GM18508 (cell line): Measurements from ENCODE around the gene SHB.

Experiments
- ATAC-seq: cut with Tn5 transposase; IDR thresholded peaks from one replicate; pipeline ENCODE4 v1.9.1; 2021; ENCODE audit warnings: moderate number of reproducible peaks; ENCODE audit not compliant: insufficient read depth, unreplicated experiment

The SHB gene

GRCh38 chr9:37925006-37925405 lies 144.0 kb downstream of the SHB start:
- ATAC-seq = no peak

DNA sequence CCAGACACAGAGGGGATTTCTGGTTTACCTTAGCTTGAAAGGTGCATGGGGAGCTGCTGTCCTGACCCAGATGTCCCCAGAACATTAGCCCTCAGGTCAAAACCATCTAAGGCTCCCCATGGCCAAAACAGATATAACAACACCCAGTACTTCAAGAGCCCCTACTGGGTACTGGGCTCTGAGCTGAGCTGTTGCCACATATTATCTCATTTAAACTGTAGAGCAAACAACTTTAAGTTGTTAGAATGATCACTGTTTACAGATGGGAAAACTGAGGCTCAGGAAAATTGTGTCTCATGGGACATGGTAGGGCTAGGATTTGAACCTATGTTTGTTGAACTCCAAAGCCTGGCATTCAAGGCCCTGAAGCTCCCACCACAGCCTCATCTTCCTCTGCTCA lies 144.5 kb downstream of the SHB start:
- no peak for ATAC-seq

- ATAC-seq = no peak
These were observed 145.1 kb downstream of the SHB start for GRCh38 chr9:37923796-37924427.

DNA sequence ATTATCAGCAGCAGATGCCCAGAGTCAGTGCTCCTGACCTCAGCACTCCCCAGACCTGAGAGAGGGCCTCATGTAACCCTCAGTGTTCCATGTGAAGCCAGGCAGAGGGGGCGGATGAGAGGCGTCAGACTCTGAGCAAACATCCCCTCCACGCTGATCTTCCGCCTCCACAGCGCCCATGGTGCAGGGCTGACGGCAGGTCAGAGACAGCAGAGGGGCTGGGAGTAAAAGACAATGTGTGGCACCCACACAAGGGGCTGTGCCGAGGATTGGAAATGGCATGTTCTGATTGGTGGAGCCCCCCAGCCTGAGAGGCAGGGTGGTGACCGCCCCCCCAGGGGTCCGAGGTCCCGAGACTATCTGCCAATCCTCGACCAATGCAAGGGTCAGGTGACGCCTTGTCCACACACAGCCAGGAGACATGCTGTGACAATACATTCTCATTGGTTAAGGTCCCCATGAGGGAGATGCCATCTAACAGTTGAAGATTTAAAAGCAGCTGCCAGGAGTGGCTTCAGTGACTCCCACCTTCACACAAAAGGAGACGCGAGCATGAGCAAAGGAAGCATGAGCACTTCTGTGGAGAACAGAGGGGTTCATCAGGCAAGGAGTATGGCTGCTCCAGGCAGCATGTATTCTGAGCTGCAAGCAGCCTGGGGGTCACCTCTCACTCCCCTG lies 145.8 kb downstream of the SHB start:
- no peak for ATAC-seq

- ATAC-seq = no peak
These were observed 146.5 kb downstream of the SHB start for GRCh38 chr9:37922363-37923117.

DNA sequence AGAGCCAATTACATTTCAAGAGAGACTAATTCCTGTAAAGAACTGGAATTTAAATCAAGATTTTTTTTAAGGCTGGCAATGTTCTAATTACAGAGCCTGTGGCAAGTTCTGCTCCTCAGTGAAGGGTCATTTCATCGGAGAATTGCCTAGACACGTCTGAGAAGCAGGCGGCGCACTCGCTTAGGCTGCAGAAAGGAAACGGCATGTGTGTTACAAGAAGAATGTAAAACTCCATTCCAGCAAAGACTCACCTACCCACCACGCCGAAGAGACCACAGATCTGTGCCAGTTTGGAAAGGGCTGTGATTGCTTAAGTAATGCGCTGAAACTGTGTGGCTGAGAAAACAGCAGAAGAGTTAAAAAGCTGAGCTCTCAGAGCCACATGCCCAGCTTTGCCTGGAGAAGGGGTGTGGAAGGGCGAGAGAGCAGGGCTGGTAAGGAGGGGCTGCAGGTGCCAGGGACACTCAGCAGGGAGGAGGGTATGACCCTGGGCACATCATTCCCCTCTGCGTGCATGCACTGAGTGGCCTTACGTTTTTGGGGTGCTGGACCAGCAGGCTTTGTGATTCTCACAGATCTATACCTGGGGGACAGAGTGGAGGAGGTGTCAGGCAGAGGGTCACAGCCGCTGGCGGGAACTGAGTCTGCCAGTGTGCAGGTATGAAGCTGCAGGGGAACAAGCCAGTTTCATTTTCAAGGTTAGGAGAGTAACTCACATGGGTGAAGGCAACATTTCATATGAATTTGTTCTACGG lies 147.3 kb downstream of the SHB start:
- no peak for ATAC-seq

DNA sequence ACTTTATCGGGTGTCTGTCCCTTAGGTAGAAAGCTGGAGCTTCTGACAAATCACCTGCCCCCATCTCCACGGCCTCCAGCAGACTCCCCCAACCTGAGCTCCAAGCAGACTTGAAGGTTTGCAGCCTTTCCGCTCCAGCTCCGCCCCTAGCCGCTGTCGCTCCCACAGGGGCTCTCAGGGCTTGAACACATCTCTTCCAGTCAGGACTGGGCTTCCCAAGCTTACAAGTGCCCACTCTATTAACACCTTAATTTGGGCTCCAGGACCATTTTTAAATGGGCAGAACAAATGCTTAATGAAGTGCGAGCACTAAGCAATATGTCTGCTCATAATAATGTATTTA lies 147.9 kb downstream of the SHB start:
- no peak for ATAC-seq

DNA sequence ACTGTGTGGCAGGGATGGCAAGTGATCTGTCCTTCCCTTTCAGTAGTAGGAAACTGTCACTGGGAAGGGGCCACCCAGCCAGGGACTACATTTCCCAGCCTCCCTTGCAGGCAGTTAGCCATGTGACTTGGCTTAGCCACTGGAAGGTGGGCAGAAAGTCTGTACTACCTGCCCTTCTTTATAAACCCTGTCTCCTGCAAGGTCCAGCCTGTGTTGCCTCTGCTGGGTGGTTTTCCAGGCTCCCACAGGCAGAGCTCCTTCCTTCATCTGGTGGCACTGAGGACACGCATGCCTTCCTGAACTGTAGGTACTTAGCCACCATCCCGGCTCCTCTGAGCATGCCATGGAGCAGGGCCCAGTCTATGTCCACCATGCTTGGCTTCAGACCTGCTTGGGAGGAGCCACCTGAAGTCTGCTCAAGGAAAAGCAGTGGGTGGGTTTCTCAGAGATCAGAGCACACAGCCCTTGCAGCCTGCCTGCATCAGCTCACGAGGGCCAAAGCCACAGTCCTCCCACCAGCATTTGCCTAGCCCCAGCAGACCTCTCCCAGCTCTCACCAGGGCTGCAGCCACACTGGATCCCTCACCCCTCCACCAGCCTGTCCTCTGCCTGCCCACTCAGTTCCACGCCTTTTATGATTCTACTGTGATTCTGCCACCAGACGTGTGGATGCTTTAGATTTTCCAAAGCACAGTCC lies 148.4 kb downstream of the SHB start:
- ATAC-seq = no peak

GRCh38 chr9:37919956-37920335 lies 149.1 kb downstream of the SHB start:
- no peak for ATAC-seq

GRCh38 chr9:37919246-37919955 lies 149.6 kb downstream of the SHB start:
- no peak for ATAC-seq

DNA sequence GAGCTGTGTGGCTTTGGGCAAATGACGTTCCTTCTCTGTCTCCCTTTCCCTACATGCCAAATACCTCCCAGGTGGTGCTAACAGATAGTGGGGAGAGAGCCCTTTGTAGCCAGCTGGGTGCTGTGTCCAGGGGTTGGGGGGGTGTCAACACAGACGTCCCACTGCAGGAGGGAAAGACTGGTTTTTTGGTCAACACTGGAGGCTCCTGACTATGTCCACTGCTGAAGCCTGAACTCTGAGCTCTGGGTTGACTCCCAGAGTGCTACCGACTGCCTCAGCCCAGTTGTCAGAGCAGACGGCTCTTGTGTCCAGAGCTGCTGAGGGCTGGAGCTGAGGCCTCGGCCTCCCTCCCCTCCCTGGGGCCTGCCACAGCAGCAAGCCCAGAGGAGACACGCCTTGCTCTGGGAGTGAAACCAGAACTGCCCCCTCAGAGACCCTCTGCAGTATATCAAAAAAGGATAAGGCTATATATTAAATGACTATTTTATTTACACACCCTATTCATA lies 150.3 kb downstream of the SHB start:
- ATAC-seq = no peak

DNA sequence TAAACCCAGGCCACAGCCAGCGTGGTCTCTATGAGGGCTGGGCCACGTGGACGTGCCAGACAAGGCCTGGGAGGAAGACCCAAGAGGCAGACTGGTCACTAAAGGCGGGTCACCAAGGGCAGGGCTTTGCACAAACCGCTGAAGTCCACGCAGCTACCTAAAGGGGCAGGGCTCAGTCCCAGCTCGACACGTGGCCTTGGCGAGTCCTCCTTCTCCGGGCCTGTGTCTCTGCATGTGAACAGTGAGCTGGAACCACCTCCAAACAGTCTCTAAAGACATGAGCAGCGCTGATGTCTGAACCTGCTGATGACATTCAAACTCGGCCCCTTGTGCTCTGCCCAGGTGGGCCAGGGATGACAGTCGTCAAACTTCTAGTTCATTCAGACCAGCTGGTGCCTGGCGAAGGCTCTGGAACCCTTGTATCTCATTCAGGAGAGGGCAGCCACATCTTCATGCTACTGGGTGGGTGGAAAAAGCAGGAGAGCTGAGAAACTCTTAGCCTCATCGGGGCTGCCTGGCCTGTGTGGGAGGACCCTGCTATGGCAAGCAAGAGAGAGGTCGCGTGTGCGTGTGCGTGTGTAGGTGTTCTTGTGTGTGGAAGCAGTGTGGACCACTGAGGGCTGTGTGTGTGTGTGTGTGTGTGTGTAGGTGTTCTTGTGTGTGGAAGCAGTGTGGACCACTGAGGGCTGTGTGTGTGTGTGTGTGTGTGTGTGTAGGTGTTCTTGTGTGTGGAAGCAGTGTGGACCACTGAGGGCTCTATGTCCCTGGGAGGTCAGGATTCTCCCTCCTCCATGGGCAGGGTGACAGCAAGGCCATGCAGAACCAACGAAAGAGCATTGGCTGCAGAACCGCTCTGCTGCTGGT lies 151.0 kb downstream of the SHB start:
- ATAC-seq = no peak

DNA sequence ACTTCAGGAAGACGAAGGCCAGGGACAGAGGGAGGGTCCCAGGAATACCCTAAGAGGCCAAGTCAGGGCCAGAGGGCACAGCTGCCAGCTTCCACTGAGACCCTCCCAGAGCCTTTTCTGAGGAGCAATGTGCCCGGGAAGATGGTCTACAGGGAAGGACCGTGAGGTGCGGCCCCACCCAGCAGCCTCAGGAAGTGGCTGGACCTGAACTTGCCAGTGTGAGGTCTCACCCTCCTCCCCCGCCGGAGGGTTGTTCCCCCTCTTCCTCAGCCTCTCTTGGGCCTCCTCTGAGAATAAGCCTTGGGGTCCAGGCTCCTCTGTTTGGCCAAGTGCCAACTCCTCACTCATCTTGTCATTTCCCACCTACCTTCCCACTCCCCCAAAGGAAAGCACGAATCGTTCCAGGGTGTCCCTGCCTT lies 151.7 kb downstream of the SHB start:
- no peak for ATAC-seq

DNA sequence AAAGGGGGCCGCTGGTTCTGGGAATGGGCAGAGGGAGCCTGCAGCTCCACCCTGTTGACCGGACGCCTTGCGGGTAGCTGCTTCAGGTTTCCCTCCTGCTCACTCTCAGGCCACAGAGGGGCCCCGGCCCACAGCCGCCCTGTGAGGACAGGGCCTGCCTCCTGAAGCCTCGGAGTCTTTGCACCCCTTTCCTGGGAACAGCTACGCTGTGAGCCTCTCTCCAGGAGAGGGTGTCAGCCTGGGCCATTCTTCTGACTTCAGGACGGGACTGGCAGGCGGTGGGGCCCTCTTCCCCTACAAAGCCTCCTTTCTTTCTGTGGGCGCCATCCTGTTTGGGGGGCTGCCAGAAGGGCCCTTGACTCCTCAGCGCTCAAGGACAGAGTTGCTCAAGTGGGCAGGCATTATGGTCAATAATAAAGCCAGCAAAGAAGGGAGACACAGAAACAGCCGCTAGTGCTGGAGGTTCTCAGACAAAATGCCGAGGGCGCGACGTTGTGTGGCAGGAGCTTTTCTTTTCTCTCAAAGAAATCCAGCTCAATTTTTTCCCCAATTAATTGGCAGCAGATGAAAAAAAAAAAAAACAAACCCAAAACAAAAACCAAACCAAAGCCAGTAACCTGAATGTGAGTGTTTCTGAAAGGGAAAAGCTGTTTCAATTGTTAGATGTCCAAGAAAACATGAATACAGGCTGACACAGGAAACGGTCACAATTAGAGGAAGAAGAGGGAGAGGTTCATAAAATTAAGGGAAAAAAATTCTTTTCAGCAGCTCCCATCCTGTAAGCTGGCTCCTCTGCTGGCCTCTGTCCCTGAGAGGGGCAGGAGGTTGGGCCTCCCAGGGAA lies 152.3 kb downstream of the SHB start:
- no peak for ATAC-seq

DNA sequence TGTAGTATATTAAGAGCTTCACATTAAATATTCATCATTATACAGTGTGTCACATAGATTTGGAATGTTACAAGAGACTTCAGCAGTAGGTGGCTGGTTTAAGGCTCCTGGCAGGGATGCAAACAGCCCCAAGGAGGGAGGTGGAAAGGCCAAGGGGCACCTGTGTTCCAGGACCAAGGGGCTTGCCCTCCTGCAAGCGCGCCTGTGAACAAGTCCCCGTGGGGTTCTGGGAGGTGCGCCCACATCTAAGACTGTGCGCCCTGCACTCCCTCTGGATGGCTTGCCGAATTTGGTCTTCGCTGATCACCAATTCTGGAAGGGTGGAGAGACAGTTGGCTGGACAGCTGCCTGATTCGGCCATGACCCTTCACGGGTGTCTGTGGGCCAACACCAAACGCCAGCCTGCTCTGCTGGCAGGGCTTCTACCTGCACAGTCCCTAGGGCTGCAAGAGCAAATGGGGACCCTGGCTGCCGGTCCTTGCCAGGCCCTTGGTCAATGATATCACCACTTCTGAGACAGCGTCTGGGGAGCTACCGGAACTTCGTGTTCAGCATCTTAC lies 153.0 kb downstream of the SHB start:
- no peak for ATAC-seq

DNA sequence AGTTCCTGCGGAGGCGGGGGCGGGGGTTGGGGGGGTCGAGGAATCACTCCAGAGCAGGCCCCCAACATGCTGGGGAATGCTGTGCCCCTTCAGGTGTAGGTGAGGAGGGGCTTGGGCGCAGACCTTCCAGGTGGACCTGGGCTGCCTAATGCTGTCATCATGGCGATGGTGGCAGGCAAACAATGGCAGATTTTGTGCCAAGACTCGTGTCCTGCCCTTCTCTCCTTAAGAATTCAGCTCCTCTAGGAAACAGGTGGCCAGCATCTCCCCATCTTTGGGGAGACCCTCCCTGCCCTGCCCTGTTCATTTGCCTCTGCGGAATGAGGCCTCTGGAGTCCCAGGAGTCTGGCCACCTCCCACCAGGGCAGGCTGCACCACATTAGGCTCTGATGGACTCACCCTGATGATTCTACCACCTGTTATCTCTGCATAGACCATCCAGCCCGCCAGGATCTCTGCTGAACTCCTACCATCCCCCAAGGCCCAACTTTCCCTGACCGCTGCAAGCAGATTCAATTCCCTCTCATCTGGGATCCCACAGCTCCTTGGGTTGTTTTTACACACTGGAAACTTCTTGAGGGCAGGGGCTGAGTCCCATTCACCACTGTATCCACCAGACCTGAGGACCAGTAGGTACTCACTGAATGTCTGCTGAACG lies 154.2 kb downstream of the SHB start:
- ATAC-seq = no peak

- no peak for ATAC-seq
These were observed 154.9 kb downstream of the SHB start for GRCh38 chr9:37914154-37914551.
